NCI-H2171 (cell line): ENCODE measurements around the gene AGA.
A peak's percentile ranks its signal among the peaks of the same experiment; 100 is the strongest.

ENCODE experiments used
- DNase-seq: peaks from one replicate; lab custom pipeline; 2025; lab: John Stamatoyannopoulos, UW

The AGA gene

GRCh38 chr4:177446586-177446985, 4.3 kb upstream of the AGA start:
- DNase-seq: no peak

GRCh38 chr4:177444911-177445736, 2.9 kb upstream of the AGA start:
- DNase-seq: no peak

- DNase-seq: no peak
These were observed 1.0 kb downstream of the AGA start for GRCh38 chr4:177441061-177441802.

GRCh38 chr4:177436456-177436855, 5.8 kb downstream of the AGA start:
- DNase-seq: no peak

- DNase-seq: no peak
These were observed 7.6 kb downstream of the AGA start for GRCh38 chr4:177434667-177435066.

- no peak for DNase-seq
These were observed 15.0 kb downstream of the AGA start for GRCh38 chr4:177427192-177427591.

GRCh38 chr4:177419434-177419833, 22.8 kb downstream of the AGA start:
- no peak for DNase-seq

- DNase-seq: no peak
These were observed 28.6 kb downstream of the AGA start for GRCh38 chr4:177413656-177414055.

- DNase-seq: no peak
These were observed 29.2 kb downstream of the AGA start for GRCh38 chr4:177413076-177413475.

GRCh38 chr4:177411996-177412395, 30.2 kb downstream of the AGA start:
- DNase-seq: no peak

- DNase-seq: no peak
These were observed 31.7 kb downstream of the AGA start for GRCh38 chr4:177410566-177410965.

GRCh38 chr4:177408023-177408422, 34.2 kb downstream of the AGA start:
- DNase-seq: no peak

- no peak for DNase-seq
These were observed 36.7 kb downstream of the AGA start for GRCh38 chr4:177405508-177405907.

GRCh38 chr4:177404986-177405385, 37.3 kb downstream of the AGA start:
- DNase-seq: no peak

- DNase-seq: no peak
These were observed 37.9 kb downstream of the AGA start for GRCh38 chr4:177404342-177404741.

GRCh38 chr4:177403746-177404145, 38.5 kb downstream of the AGA start:
- DNase-seq: peak; percentile 1

- DNase-seq: no peak
These were observed 40.5 kb downstream of the AGA start for GRCh38 chr4:177401658-177402273.

GRCh38 chr4:177400030-177400429, 42.2 kb downstream of the AGA start:
- no peak for DNase-seq

- DNase-seq: no peak
These were observed 45.9 kb downstream of the AGA start for GRCh38 chr4:177396352-177396751.

GRCh38 chr4:177393236-177393635, 49.0 kb downstream of the AGA start:
- DNase-seq: no peak

GRCh38 chr4:177391953-177392352, 50.3 kb downstream of the AGA start:
- DNase-seq: no peak

GRCh38 chr4:177391287-177391686, 51.0 kb downstream of the AGA start:
- DNase-seq: no peak

GRCh38 chr4:177386278-177386815, 55.9 kb downstream of the AGA start:
- no peak for DNase-seq
